GM12864 (cell line): ENCODE measurements around the gene RPH3AL.

ENCODE experiments used
- DNase-seq: peaks from one replicate; pipeline ENCODE4 v3.0.0-alpha.2; 2011; ENCODE audit warnings: low read depth
- H3K4me3 ChIP-seq: 2 replicates; pipeline ENCODE4 v1.5.1; 2011; ENCODE audit warnings: mild to moderate bottlenecking, low read depth, low read length, control low read depth
- CTCF ChIP-seq: IDR thresholded peaks from 2 replicates; pipeline ENCODE4 v1.5.1; 2011; ENCODE audit warnings: low read depth, mild to moderate bottlenecking, moderate library complexity, low read length, control low read depth, inconsistent platforms; ENCODE audit errors: missing control alignments

The RPH3AL gene

DNA sequence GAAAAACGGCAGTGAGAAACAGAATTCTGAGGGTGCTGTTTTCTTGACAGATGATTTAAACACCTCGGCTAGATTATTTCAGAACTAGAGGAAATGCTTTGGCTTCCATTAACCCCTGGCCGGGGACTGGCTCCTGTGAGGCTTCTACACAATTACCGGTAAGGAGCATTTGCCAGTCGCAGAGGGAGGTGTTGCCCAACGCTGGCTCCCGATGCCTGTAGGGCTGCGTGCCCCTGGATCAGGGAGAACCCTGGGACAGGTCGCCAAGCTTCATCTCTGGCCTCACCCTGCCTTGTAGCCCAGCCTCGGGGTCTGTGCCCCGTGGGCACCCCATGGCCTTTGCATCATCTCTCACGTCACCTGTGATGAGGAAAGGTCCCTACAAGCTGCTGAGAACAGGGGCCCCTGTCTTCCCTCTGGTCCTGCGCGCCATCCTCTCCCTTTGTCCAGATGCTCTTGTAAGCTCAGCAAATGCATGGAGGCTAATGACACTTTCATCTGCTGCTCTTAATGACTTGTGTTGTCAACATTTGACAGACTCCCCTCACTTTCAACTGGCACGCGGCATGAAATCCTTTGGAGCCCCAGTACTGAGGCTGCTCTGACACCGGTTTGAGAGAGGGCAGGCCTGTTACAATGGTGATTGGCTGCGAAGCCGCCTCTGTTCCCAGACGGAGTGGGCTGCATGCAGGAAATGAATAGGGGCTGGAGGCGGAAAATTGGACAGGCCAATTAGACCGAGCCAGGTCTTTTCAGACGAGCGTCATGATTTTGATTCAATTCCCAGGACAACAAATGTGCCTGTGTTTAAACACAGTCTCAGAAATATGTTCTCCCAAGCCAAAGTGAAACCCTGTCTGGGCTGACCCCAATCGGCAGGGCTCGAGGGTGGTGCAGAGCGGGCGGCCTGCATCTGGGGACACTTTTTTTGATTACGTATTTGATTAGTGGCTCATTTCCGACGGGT, 85.6 kb downstream of the RPH3AL start:
- no peak for DNase-seq

DNA sequence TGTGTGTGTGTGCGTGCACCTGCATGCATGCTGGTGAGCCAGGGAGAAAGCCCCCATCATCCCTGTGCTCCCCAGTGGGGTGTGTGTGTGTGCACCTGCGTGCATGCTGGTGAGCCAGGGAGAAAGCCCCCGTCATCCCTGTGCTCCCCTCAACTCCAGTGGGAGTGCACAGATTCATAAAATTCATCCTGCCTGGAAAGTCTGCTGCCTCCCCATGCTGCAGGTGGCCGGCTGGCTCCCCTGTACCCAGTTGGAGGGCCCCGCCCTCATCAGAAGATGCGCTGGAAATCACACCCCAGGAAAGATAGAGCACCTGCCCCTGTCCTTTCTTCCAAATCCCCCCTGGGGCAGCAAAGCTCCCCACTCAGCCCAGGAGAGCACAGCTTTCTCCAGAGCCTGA, 86.4 kb downstream of the RPH3AL start:
- H3K4me3 ChIP-seq = no peak overlapping the region
- no peak for DNase-seq
- TF ChIP-seq CTCF = no peak

More for the DNA sequence above, 85.6 kb downstream of the RPH3AL start:
- no peak for TF ChIP-seq CTCF
- no peak overlapping the region for H3K4me3 ChIP-seq

DNA sequence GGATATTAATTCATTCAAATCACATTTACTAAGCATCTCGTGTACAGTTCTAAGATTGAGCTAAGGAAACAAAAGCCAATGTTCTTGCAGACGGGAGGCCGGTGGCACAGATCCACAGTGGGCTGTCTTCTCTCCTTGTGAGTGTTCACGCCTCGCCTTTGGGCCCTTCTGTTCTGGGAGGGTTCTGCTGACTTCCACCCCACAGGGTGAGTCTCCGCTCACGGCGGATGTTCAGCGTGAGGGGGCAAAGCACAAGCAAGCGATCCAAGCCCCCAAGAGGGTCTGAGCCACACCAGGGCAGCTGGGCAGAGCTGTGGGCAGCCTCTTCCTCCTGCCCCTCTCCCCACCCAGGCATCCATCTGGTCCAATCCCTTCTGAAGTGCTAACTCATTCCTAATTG, 86.9 kb downstream of the RPH3AL start:
- no peak overlapping the region for H3K4me3 ChIP-seq
- no peak for DNase-seq
- TF ChIP-seq CTCF = no peak

- TF ChIP-seq CTCF = no peak
- DNase-seq = no peak
These were observed 88.8 kb downstream of the RPH3AL start for GRCh38 chr17:263773-264172.

GRCh38 chr17:263271-263670, 89.3 kb downstream of the RPH3AL start:
- no peak for DNase-seq
- TF ChIP-seq CTCF = no peak
- H3K4me3 ChIP-seq = no peak overlapping the region

More at GRCh38 chr17:263773-264172, 88.8 kb downstream of the RPH3AL start:
- H3K4me3 ChIP-seq = no peak overlapping the region

DNA sequence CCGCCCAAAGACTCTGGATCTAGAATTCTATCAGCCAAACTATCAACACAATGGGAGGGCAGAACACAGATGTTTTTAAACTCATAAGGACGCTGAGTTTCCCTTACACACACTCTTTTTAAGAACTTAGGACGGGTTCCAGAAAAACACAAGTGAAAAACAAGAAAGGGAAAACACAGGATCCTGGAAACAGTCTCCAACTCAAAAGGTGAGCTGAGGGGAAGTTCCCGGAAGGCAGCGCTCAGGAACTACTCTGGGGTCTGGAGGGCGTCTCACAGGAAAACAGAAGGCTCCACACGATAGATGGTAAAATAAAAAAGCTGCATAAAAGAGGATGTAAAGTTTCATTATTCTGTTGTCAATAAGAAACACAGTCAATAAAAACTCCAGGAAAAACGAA, 91.0 kb downstream of the RPH3AL start:
- no peak for DNase-seq
- TF ChIP-seq CTCF = no peak
- no peak overlapping the region for H3K4me3 ChIP-seq

GRCh38 chr17:260944-261343, 91.7 kb downstream of the RPH3AL start:
- DNase-seq = no peak
- TF ChIP-seq CTCF = no peak
- H3K4me3 ChIP-seq = no peak overlapping the region
